GM23338 (cell line): ENCODE data around the gene SNPH. TPM values are rescaled to one million over a fixed set of nuclear protein-coding genes. Genes with fewer than 3 reads are reported as not detected.
"Not testable (repeated sequence)": the region's sequence is repeated elsewhere in the genome, so short reads cannot be mapped to it uniquely, and the experiment has no call there.

ENCODE experiments used
- ATAC-seq: fragments of 200-7000 bp; cut with Tn5 transposase; 3 replicates; pipeline ENCODE4 v1.9.1; 2020
- DNase-seq: peaks from one replicate; pipeline ENCODE4 v3.0.0-alpha.2; 2015; ENCODE audit warnings: low spot score
- H2AFZ ChIP-seq: fragments of 200-600 bp; sonication (generic); 2 replicates; pipeline ENCODE4 v1.8.0; 2016; ENCODE audit warnings: antibody characterized with exemption, mild to moderate bottlenecking, moderate library complexity
- H3F3A ChIP-seq: fragments of 200-600 bp; sonication (generic); replicated peaks from 2 replicates; pipeline ENCODE4 v1.8.0; 2017; ENCODE audit warnings: antibody characterized with exemption, mixed run types, low read depth
- H3K27ac ChIP-seq: fragments of 200-600 bp; sonication (generic); 2 replicates; pipeline ENCODE4 v1.6.1; 2016; ENCODE audit warnings: low read depth
- H3K27me3 ChIP-seq: fragments of 200-600 bp; sonication (generic); 2 replicates; pipeline ENCODE4 v1.8.0; 2016; ENCODE audit warnings: mild to moderate bottlenecking, mixed run types, moderate library complexity; ENCODE audit not compliant: insufficient read depth
- H3K36me3 ChIP-seq: fragments of 200-600 bp; sonication (generic); 2 replicates; pipeline ENCODE4 v1.8.0; 2016; ENCODE audit warnings: mild to moderate bottlenecking; ENCODE audit not compliant: insufficient read depth
- H3K4me1 ChIP-seq: fragments of 200-600 bp; sonication (generic); 2 replicates; pipeline ENCODE4 v1.8.0; 2016; ENCODE audit warnings: mild to moderate bottlenecking, moderate library complexity; ENCODE audit not compliant: insufficient read depth
- H3K4me2 ChIP-seq: fragments of 200-600 bp; sonication (generic); 2 replicates; pipeline ENCODE4 v1.7.1; 2017; ENCODE audit warnings: mixed run types
- H3K4me3 ChIP-seq: fragments of 200-600 bp; sonication (generic); 2 replicates; pipeline ENCODE4 v1.6.1; 2016; ENCODE audit warnings: mixed run types
- H3K79me2 ChIP-seq: fragments of 200-600 bp; sonication (generic); replicated peaks from 2 replicates; pipeline ENCODE4 v1.8.0; 2017; ENCODE audit warnings: mild to moderate bottlenecking; ENCODE audit not compliant: insufficient read depth
- H3K9me2 ChIP-seq: fragments of 200-600 bp; sonication (generic); 2 replicates; pipeline ENCODE4 v1.8.0; 2017; ENCODE audit not compliant: insufficient read depth
- H4K20me1 ChIP-seq: fragments of 200-600 bp; sonication (generic); replicated peaks from 2 replicates; pipeline ENCODE4 v1.8.0; 2017; ENCODE audit warnings: mild to moderate bottlenecking; ENCODE audit not compliant: insufficient read depth
- H3K27ac Mint-ChIP-seq: 2 replicates; pipeline ENCODE4 v1.8.0; 2020; ENCODE audit warnings: inconsistent platforms, mild to moderate bottlenecking, moderate library complexity, mixed read lengths
- H3K27me3 Mint-ChIP-seq: 3 replicates; pipeline ENCODE4 v1.8.0; 2022; ENCODE audit warnings: low read depth, mild to moderate bottlenecking, moderate library complexity, mixed read lengths, inconsistent platforms; ENCODE audit not compliant: insufficient read depth, poor library complexity
- H3K36me3 Mint-ChIP-seq: 3 replicates; pipeline ENCODE4 v1.8.0; 2021; ENCODE audit warnings: low read depth, mild to moderate bottlenecking, inconsistent platforms, moderate library complexity, mixed read lengths
- H3K4me1 Mint-ChIP-seq: 3 replicates; pipeline ENCODE4 v1.8.0; 2020; ENCODE audit warnings: mild to moderate bottlenecking, inconsistent platforms, mixed read lengths
- H3K4me3 Mint-ChIP-seq: 3 replicates; pipeline ENCODE4 v1.8.0; 2021; ENCODE audit warnings: moderate library complexity, mild to moderate bottlenecking, inconsistent platforms, mixed read lengths
- H3K9me3 Mint-ChIP-seq: 3 replicates; pipeline ENCODE4 v1.8.0; 2020; ENCODE audit warnings: moderate library complexity, mild to moderate bottlenecking, inconsistent platforms, mixed read lengths
- polyA plus RNA-seq: library from polyadenylated mRNA; unstranded; fragments of >200 nt; fragmentation: Nextera tagmentation; extraction: Ambion mirVana; gene quantifications from 2 replicates; pipeline ENCODE4 v1.2.1, GENCODE V29; 2016
- total RNA-seq: library from RNA; depleted of rRNA; stranded (reverse); fragments of >200 nt; shearing (Covaris generic); gene quantifications from 2 replicates; pipeline ENCODE4 v1.2.3, GENCODE V29; 2014
- TF ChIP-seq, protein P1 (sequence below): IDR thresholded peaks from 2 replicates; pipeline ENCODE4 v1.6.1; 2016; ENCODE audit warnings: antibody characterized with exemption
- TF ChIP-seq, protein P2 (sequence below), 2 experiments: fragments of 200-600 bp in 1 of 2; sonication (generic) in 1 of 2; conservative IDR thresholded peaks; 2 replicates each; pipeline versions ENCODE4 v1.5.1 to v1.6.1; 2016 to 2017; ENCODE audit warnings: antibody characterized with exemption in 2 of 2, low read depth in 2 of 2, mild to moderate bottlenecking in 2 of 2, moderate library complexity in 1 of 2

SNPH gene
- total and polyA plus RNA-seq, 2 experiments from 2014 or later: 1.5 to 5.8 TPM

DNA sequence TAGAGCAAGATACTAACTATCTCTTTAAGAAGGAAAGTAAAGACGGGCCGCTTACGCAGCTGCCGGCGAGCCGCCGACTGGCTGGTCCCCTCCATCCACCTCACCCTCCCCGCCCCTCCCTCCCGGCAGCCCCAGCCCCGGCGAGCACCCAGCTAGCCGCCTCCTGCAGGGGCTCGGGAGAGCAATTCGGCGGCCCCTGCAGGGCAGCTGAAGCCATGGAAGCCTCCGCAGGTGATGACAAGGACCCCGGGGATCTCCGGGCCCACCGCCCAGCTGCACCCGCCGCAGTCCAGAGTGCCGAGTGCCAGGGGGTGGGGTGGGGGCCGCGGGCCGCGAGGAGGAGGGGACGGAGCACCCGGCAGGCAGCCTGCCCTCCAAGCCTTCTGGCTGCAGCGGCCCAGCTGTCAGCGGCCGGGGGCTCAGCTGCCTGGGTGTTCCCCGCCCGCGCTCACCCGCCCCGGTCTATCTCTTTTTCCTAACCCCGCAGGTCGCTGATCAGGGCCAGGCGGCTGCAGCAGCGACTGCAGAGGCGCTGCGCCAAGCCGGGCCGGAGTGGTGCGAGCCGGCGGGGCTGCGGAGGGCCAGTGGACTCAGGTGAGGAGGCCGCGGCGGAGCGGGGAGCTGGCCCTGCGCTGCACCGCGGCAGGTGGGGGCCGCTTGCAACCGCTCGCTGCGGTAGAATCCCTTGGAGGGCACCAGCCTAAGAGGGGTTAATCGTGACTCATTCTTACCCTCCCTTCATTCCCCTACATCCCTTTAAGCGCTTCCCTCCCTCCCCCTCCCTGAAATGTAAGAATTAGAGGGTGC, at the start of gene SNPH (continued):
- TF ChIP-seq, protein P1, sequence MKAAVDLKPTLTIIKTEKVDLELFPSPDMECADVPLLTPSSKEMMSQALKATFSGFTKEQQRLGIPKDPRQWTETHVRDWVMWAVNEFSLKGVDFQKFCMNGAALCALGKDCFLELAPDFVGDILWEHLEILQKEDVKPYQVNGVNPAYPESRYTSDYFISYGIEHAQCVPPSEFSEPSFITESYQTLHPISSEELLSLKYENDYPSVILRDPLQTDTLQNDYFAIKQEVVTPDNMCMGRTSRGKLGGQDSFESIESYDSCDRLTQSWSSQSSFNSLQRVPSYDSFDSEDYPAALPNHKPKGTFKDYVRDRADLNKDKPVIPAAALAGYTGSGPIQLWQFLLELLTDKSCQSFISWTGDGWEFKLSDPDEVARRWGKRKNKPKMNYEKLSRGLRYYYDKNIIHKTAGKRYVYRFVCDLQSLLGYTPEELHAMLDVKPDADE: no peak

DNA sequence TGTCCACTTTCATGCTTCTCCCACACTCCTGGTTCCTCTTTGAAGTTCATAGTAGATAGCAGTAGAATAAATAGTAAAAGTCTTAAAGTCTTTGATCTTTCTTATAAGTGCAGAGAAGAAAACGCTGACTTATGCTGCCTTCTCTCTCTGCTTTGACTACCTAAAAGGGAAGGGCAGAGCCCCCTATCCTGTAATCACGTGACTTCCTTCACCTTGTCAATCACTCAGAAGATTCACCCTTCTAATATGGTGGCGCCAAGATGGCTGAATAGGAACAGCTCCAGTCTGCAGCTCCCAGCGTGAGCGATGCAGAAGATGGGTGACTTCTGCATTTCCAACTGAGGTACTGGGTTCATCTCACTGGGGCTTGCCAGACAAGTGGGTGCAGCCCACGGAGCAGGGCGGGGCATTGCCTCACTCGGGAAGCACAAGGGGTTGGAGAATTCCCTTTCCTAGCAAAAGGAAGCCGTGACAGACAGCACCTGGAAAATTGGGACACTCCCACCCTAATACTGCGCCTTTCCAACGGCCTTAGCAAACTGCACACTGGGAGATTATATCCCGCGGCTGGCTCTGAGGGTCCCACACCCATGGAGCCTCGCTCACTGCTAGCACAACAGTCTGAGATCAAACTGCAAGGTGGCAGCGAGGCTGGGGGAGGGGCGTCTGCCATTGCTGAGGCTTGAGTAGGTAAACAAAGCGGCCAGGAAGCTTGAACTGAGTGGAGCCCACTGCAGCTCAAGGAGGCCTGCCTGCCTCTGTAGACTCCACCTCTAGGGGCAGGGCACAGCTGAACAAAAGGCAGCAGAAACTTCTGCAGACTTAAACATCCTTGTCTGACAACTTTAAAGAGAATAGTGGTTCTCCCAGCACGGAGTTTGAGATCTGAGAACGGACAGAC, 49.3 kb upstream of the SNPH start:
- not testable (repeated sequence) for H3K36me3 Mint-ChIP-seq, H3K79me2 ChIP-seq, H4K20me1 ChIP-seq, H3K9me2 ChIP-seq, ATAC-seq, H3K4me3 Mint-ChIP-seq, H3K27me3 Mint-ChIP-seq, DNase-seq, H3F3A ChIP-seq, H3K4me3 ChIP-seq, H3K4me2 ChIP-seq, H3K36me3 ChIP-seq, H3K27ac Mint-ChIP-seq, H3K27ac ChIP-seq, H3K27me3 ChIP-seq
- Histone ChIP-seq H2AFZ (peak overlapping the region; percentile 20; the same call in 1 of the 2 replicates), H3K4me1 (peaks cover 15% of the 10 kb centered on the region)
- TF ChIP-seq, protein P2, sequence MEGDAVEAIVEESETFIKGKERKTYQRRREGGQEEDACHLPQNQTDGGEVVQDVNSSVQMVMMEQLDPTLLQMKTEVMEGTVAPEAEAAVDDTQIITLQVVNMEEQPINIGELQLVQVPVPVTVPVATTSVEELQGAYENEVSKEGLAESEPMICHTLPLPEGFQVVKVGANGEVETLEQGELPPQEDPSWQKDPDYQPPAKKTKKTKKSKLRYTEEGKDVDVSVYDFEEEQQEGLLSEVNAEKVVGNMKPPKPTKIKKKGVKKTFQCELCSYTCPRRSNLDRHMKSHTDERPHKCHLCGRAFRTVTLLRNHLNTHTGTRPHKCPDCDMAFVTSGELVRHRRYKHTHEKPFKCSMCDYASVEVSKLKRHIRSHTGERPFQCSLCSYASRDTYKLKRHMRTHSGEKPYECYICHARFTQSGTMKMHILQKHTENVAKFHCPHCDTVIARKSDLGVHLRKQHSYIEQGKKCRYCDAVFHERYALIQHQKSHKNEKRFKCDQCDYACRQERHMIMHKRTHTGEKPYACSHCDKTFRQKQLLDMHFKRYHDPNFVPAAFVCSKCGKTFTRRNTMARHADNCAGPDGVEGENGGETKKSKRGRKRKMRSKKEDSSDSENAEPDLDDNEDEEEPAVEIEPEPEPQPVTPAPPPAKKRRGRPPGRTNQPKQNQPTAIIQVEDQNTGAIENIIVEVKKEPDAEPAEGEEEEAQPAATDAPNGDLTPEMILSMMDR (conservative IDR thresholded peaks at IDR 0.05; ENCODE audit: low read depth in 2 of 2): 0 out of 4 replicates have a peak, but pooled peaks of 1 of the 2 experiments have one; percentile 0
- H3K4me1 Mint-ChIP-seq: peaks cover 24% of the 10 kb centered on the region
- peaks cover 39% of the 10 kb centered on the region; the same call in 2 of the 3 replicates for H3K9me3 Mint-ChIP-seq

DNA sequence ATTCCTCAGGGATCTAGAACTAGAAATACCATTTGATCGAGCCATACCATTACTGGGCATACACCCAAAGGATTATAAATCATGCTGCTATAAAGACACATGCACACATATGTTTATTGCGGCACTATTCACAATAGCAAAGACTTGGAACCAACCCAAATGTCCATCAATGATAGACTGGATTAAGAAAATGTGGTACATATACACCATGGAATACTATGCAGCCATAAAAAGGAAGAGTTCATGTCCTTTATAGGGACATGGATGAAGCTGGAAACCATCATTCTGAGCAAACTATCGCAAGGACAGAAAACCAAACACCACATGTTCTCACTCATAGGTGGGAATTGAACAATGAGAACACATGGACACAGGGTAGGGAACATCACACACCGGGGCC, 43.3 kb upstream of the SNPH start:
- peaks cover 20% of the 10 kb centered on the region for H3K27me3 ChIP-seq
- H3K9me2 ChIP-seq, H3K4me1 Mint-ChIP-seq, DNase-seq, H3K27ac Mint-ChIP-seq, H3K4me2 ChIP-seq, H3K36me3 Mint-ChIP-seq, H3K4me3 Mint-ChIP-seq, H3K4me3 ChIP-seq, H3K4me1 ChIP-seq, H3K27ac ChIP-seq, H3F3A ChIP-seq, H3K79me2 ChIP-seq, H3K36me3 ChIP-seq, ATAC-seq, H4K20me1 ChIP-seq, H2AFZ ChIP-seq: not testable (repeated sequence)
- peaks cover 18% of the 10 kb centered on the region for H3K27me3 Mint-ChIP-seq
- peaks cover 24% of the 10 kb centered on the region; the same call in 2 of the 3 replicates for H3K9me3 Mint-ChIP-seq
